Fibroblast of peridontal ligament (primary cell): ENCODE measurements around the gene KL.
A peak's percentile ranks its signal among the peaks of the same experiment; 100 is the strongest.

Experiments
- DNase-seq: peaks from one replicate; pipeline ENCODE4 v3.0.0-alpha.2; 2010; ENCODE audit errors: extremely low read depth

KL gene

DNA sequence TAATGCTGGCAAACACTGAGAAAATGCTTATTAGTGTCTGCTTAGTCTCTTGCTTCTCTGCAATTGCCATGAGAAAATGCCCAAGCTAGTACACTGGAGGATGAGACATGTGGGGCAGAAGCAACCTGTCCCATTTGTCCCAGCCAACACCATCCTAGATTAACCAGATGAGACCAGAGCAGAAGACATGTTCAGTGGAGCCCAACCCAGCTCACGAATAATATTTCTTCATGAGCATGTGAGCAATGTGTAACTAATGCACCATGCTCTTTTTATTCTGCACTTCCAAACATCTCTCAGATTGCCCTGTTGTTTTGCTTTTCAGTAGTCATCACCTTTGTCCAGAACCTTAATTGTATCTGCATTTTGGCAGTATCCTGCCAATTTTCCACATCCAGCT, 21.4 kb downstream of the KL start:
- DNase-seq: no peak

DNA sequence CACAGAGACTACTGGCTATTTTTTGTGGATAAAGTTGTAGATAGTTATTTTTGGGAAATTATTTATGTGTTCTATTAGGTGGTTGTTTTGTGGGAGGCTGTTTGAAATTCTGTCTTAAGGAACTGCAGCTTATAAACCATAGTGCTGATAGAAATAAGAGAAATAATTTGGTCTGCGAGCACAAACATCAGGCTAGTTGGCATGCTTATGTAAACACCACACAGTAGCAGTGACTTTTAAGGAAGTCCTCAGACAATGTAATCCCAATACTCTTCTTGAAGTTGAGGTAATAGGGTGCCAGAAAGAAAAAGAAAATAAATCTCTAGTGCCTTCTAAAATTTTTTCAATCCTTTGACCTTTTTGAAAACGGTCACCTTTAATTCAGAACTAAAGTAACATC, 23.9 kb downstream of the KL start:
- DNase-seq: no peak

DNA sequence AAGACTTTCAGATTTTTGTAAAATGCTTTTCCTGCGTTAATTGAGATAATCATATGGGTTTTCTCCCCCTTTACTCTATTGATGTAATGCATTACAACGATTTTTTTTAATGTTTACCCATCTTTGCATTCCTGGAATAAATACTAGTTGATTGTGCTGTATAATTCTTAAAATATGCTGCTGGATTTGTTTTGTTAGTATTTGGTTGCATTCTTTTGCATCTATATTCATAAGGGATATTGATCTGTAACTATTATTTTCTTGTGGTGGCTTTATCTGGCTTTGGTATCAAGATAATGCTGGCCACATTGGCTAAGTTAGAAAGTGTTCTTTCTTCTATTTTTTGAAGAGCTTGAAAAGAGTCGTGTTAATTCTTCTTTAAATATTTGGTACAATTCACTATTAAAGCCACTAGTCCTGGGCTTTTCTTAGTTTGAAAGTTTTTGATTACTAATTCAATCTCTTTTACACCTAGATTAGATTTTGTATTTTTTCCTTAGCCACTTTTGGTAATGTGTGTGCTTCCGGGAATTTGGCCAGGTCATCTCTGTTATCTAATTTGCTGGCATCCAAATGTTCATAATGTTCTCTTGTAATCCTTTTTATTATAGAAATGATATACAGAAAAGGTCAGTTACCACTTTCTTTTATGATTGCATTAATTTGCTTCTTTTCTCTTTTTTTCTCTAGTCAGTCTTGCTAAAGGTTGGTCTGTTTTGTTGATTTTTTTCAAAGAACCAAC, 29.8 kb downstream of the KL start:
- DNase-seq: peak; percentile 35

DNA sequence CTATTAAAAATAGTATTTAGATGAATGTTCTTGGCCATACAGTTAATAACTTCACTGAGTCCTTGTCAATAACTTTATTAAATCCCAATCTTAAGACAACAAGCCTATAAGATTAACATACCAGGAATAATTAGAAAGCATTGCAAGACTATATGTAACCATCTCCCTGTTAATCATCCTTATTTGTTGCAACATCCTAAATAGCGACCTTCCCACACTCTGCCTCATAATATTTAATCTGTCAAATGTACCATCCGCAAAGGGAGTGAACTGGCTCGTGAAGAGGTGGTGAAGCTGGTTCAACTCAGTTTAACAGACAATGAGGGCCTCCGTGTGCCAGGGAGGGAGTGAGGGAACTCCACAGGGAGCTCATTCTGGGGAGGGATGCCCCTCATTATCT, 33.9 kb downstream of the KL start:
- DNase-seq: peak; percentile 12

DNA sequence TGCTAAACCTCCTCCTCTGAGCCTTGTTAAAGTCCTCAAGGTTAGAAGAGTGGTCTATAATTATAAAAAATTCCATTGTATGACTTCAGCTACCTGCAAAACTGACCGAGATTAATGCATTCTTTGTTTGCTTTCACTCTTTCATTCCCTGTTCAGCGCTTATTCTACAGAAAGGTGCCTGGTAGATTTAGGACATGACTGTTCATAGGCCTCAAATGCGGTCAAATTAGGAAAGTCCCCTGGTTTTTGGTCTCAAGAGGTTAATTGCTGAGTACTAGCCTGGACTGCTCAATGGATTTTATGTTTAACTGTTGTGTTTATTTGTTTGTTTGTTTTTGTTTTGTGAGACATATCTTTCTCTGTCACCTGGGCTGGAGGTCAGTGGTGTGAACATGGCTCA, 35.4 kb downstream of the KL start:
- DNase-seq: no peak

DNA sequence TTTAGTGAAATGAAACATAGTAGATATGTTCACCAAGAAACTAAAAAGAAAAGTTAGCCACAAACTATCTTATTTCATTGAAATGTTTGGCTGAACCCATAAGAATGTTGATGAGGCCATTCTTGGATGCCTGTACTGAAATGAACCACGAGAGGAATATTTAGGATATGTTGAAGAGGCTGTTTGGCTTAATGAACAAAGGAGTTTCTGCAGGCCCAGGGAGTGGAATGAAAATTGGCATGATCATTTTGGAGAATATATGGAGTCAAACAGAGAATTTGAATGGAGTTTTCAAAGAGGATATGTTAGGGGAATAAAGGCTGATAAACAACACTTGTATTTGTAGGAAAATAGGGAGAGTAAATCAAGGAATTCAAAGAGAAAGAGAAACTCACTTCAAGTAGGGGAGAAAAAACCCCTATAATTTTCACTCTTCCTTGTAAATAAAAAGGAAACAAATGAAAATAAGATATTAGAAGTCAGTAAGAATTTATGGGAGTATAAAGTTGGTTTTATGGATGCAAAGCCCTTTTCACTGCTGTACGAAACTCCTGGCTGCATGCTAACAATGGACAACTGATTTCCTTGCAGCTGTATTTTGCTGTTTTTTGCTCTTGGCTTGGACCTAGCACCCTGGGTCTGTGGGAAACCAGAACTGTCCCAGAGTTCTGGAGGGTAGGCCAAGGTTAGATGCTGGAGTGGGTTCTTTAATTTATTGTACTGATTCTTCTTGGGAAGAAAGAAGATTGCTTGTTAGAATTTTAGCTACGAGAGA, 36.5 kb downstream of the KL start:
- DNase-seq: peak; percentile 89

DNA sequence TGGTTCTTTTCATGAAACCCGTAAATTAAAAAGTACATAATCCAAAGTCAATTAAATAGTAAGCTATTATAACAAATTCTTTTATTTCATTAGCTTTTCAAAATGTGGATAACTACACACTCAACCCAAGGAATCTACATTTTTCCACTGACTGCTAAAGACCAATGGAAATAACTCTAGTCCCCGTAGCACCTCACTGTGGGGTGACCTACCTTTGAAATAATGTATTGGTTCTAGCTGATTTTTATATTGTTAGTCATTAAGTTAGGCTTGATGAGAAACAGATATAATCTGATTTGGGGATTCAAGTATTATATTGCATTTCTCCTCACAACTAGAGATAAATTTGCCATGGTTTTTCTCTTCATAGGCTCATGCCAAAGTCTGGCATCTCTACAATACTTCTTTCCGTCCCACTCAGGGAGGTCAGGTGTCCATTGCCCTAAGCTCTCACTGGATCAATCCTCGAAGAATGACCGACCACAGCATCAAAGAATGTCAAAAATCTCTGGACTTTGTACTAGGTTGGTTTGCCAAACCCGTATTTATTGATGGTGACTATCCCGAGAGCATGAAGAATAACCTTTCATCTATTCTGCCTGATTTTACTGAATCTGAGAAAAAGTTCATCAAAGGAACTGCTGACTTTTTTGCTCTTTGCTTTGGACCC, 37.3 kb downstream of the KL start:
- peak; percentile 24 for DNase-seq

DNA sequence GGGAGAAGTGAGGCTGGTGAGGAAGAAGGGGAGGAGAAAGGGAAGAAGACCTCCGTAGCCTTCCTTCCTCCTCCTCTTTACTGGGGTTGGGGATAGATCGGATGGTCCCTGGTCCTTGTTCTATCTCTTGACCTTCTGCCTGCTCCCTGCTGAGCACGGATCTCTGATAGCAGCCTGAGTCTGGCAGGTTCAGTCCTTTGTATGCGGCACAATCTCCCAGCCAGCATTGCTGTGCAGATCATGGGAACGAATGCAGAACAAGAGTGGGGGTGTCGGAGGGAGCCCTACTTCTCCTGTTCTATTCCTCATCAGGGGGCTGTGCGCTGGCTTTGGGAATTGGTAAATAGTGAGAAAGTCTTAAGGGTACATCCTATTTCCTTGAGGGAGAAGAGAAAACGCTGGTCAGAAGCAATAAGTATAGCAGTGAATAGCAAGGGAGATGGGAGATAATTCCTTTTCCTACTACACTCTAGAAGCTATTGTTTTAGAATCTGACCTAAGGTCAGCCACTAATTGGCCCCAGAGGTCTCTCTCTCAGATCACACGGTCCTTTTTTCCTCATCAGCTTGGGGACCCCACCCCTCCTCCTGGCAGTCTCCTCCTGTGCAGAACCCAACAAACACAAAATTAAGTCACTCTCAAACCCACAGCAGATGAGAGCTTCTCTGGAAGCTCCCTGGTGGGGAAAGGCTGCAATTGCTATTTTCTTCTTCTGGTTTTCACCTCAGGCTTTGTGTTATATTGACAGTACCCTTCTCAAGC, 41.0 kb downstream of the KL start:
- DNase-seq: peak; percentile 41

DNA sequence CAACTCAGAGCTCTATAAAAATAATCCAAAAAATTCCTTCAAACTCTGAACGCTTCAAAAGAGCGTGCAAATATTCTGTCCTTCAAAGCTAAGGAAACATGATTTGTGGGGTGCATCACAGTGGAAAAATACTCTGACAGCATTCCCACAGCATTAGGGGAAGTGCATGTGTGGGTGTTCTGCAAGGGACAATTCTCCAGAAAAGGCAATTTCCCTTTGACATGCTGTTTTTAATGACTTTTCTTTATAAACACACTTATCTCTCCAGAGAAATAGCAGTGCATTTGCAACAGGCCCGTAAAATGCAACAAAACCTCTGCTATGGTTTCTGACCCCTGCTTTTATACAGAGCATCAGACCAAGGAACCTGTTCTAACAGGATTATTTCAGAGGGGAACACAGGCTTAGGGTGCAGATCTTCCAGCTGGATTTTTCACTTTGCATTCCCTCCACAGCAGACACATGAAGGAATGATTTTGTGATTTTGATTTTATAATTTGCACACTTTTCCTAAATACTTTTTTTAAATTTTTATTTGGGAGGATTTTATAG, 42.6 kb downstream of the KL start:
- no peak for DNase-seq

DNA sequence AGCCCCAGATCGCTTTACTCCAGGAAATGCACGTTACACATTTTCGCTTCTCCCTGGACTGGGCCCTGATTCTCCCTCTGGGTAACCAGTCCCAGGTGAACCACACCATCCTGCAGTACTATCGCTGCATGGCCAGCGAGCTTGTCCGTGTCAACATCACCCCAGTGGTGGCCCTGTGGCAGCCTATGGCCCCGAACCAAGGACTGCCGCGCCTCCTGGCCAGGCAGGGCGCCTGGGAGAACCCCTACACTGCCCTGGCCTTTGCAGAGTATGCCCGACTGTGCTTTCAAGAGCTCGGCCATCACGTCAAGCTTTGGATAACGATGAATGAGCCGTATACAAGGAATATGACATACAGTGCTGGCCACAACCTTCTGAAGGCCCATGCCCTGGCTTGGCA, 44.6 kb downstream of the KL start:
- no peak for DNase-seq

DNA sequence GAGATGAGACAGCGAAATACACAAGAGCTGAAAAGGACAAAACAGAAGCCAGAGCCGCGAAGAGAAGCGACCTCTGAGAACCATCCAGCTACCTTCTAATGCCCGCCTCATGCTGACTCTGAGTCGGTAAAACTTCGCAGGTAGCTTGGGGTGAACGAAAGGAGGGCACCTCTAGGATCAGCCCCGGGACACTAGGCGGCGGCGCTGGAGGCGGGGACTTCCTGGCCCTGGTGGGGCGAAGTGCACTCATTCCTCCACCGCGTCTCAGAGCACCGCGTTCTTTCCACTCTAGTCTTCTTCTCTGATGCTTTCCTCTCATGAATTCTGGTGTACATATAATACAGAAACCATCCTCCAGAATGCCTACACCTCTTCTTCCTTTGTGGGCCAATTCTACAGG, 50.1 kb downstream of the KL start:
- no peak for DNase-seq

DNA sequence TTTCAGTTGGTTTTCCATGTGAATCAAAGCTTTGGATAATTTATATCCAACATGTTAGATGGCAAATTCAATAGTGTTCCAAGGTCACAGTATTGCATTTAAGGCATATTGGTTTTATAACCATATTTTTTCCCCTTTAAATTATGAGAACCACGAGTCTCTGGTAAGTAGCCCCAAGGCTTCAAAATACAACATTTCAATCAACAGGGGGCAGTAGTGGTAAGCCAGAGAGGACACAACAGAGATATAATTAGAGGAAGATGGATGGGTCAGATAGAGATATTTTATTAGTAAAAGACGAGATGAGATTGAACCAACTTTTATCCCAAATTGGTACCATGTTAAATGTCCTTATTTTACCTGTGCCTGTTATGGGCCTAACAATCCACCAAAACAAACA, 53.1 kb downstream of the KL start:
- DNase-seq: peak; percentile 20

DNA sequence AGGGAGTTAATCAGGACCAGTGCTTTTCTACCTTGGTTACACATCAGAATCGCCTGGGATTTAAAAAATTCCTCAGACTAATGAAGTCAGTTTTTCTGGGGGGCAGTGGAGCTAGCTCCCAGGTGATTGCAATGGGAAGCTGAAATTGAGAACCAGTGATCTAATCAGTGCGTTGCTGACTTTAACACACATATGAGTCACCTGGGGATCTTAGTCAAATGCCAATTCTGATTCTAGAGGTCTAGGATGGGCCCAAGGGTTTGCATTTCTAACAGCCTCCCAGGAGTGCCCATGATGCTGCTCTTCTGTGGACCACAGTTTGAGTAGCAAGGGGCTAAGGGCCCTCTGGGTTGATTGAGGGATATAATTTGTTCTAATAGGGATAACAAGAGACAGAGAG, 54.5 kb downstream of the KL start:
- DNase-seq: no peak

DNA sequence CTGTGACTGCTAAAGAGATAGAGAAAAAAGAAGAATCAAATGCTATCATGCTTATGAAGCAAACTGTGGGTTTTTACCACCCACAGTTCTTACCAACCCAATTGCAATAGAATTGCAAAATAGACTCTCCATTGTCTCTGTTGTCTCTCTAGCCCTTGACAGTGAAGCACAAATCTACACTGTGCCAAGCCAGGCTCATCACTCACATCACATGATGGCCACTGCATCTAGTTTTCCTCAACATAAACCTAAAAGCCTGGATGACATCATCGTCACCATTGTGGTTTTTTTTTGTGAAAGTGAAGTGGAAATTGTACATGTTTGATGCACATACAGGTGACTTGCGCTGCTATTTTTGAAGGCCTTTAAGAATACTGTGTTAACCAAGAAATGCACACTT, 56.1 kb downstream of the KL start:
- peak; percentile 9 for DNase-seq

DNA sequence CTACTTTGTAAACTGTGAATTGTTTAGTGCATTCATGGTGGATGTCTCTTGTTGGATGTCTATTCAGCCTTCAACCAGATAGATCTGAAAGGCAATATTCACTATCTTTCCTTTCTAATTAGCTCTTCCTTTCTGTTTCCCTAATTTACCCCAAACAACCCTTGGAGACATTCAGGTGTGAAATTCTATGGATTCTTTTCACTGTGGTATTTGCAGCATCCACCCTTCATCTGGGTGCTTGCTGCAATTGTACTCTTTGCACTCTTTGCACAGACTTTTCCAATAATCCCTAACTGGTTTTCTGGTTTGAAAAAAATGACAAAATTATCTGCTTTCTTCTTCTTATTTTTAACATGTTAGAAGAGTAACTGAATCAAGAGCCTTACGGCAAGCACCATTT, 56.5 kb downstream of the KL start:
- DNase-seq: no peak

DNA sequence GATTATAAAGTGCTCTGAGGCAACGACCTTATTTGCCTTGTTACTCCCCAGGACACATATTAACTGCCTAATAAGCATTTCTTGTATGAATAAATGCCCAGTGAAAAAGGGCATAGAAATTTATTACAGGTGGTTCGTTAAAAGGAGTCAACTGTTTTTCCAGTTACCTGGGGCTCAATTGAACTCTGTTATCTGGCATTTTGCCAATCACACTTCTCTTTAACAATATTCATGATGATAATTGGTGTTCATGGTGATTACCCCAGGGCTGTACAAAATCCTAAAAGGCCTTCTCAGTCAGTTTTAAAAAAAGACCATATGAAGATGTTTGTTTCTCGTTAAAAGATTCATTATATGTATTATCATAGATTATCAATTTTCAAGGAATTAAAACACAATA, 57.1 kb downstream of the KL start:
- no peak for DNase-seq

DNA sequence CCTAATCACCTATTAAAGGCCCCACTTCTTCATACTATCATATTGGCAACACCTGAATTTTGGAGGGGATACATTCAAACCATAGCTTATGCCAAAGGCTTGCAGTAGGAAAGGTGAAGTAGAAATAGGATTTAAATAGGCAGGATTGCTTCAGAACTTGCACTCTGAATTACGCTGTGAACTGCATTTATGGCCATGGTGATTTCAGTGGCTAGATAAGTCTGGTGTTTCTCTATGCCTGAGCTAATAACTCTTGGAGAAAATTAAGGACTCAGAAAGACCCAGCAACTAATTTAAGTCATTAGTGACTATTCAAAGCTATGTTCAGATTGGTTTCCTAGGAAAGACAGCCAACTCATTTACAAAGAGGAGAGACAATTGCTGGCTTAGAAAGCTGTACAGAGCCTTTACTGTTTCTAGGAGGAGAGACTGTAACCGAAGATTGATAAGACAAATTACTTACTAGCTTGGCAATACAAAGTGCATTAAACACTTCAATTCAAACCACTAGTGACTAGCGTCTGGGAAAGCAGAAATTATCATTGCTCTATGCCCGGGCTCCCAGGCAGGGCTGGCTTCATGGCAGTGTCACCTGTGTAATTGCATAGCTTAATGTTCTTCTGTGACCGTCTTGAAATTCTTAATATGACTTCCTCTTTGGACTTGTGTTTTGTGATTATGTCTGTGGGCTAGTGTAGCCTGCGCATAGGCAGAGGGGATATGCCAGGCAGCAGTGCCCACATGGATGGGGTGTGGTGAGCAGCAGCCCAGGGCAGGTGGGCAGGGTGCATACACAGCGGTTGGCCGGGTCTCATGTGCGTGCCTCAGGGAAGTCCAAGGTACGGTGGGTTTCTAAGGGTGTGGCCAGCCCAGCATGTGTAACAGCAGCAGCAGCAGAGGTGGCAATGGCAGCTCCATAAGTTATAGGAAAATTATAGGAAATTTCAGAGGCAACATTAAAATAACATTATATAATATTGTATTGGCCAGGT, 60.1 kb downstream of the KL start:
- DNase-seq: no peak

DNA sequence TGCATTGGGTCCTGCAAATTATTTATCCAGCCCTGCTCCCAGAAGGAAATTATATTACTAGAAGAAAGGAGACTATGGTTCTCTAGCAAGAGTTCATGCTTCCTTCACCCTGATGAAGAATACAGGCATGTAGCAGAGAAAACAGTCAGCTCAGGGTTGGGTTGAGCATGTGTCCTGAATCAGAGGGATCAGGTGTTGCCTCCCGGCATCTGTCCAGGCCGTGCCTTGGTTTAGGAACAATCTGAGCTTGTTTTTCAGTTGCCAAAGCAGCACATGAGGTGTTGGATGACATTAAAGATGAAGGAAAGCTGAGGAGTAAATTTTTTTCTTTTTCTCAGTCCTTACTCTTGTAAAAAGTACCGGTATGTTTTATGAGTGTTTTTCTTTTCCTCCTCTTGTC, 62.0 kb downstream of the KL start:
- no peak for DNase-seq

DNA sequence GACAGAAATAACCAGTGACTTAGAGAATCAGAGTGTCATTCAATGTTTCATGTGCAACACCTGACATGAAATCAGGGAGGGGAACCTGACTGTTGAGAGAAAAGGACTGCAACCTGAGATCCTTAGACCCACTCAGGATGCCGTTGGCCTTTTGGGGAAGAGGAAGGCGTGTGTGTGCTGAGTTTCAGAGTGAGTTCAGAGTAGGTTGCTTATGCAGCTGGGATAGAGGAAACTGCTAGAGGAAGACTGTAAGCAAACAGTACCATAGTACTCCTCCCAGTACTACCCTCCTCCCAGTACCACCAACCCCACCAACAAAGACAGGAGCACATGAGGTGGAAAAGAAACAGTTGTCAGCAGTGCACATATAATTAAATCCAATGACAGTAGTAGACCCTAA, 63.7 kb downstream of the KL start:
- no peak for DNase-seq

DNA sequence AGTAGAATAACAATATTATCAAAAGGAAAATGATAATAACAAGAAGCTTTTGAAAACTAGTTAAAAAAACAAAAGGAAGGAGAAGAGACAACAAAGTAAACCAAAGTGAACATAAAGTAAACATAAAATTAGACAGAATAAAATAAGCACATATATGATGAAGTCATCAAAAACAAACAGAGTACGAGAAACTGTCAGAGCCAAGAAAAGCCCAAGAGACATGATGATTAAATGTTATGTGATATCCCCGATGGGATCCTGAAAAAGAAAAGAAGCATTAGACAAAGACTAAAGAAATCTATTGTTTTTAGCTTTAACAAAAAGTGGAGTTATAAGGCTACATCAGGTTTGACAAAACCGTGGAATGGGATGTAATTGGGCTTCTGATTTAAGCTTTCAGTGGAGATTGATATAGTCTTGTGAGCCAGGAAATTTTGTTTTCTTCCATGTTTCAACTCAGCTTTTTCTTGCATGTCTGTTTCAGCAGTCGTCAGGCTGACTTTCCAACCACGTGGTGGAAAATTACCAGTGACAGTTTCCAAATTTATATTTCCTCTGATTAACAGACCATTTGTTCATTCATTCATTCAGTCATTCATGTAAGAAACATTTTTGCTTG, 64.9 kb downstream of the KL start:
- peak; percentile 77 for DNase-seq
